ENCODE data around the gene FAM83G. TPM values are rescaled to one million over a fixed set of nuclear protein-coding genes. Genes with fewer than 3 reads are reported as not detected.
A peak's percentile ranks its signal among the peaks of the same experiment; 100 is the strongest.
"Not testable (repeated sequence)": the region's sequence is repeated elsewhere in the genome, so short reads cannot be mapped to it uniquely, and the experiment has no call there.

The FAM83G gene
- total RNA-seq, 2 experiments from 2014 or later: 2.9 to 3.0 TPM

GRCh38 chr17:19022128-19022527 is 17.6 kb upstream of the FAM83G start:
- Histone ChIP-seq H3K9me3 (ENCODE audit: control insufficient read depth in 1 of 2, insufficient read depth in 1 of 2, low read length in 2 of 2) (no peaks in the 10 kb centered on the region), H3K4me3 (ENCODE audit: low read length) (no peak overlapping the region), H3K4me1 (ENCODE audit: insufficient read depth, low read length) (peaks cover 33% of the 10 kb centered on the region), H3K36me3 (ENCODE audit: insufficient read depth, low read length) (peaks cover 37% of the 10 kb centered on the region), H3K27ac (ENCODE audit: low read depth in 1 of 2, low read length in 2 of 2) (no peak overlapping the region), H3K27me3 (ENCODE audit: control insufficient read depth in 1 of 2, insufficient read depth in 2 of 2, low read length in 2 of 2) (no peaks in the 10 kb centered on the region)
- no peak for TF ChIP-seq CTCF (IDR thresholded peaks at IDR 0.05)
- ChIA-PET POLR2A (interaction anchor here (0.8 to 2.7 kb wide), 3 partner anchors 17 to 47 kb away, joined by 3 to 10 read pairs (median 3); partner anchors contain the start of gene FAM83G), CTCF (interaction anchor here (1.4 to 1.5 kb wide), 2 partner anchors 13 to 61 kb away, joined by 3 to 4 read pairs; no protein-coding TSS in a partner anchor)
- ATAC-seq (ENCODE audit: poor library complexity) (no peak), DNase-seq (no peak)
- H3K9me3 Mint-ChIP-seq: no peaks in the 10 kb centered on the region
- H3K27me3 Mint-ChIP-seq: no peaks in the 10 kb centered on the region
- H3K36me3 Mint-ChIP-seq (ENCODE audit: low read depth): peaks cover 48% of the 10 kb centered on the region
- no peak overlapping the region for H3K4me3 Mint-ChIP-seq
- intact Hi-C loops (cut with DNase I, micrococcal nuclease): no loop called here
- H3K4me1 Mint-ChIP-seq (ENCODE audit: low read depth): peaks cover 30% of the 10 kb centered on the region
- peak overlapping the region; percentile 78 for H3K27ac Mint-ChIP-seq

- intact Hi-C loops (cut with DNase I, micrococcal nuclease): loop anchor here in 1 of 2 experiments (2.0 kb wide), 1 partner anchor 21 kb away; no protein-coding TSS in a partner anchor
- no peaks in the 10 kb centered on the region for H3K27me3 ChIP-seq (ENCODE audit: control insufficient read depth in 1 of 2, insufficient read depth in 2 of 2, low read length in 2 of 2)
- Mint-ChIP-seq H3K9me3 (no peaks in the 10 kb centered on the region), H3K27me3 (no peaks in the 10 kb centered on the region), H3K4me3 (no peak overlapping the region), H3K36me3 (ENCODE audit: low read depth) (peaks cover 48% of the 10 kb centered on the region), H3K4me1 (ENCODE audit: low read depth) (peaks cover 35% of the 10 kb centered on the region), H3K27ac (peak overlapping the region; percentile 57)
- peak in 9 of 14 experiments; percentile 29 to 66 (median 46) for DNase-seq
- peak; percentile 35 for ATAC-seq (ENCODE audit: poor library complexity)
- ChIA-PET CTCF (no interaction called here), POLR2A (interaction anchor here (2.7 kb wide), 1 partner anchor 17 kb away, joined by 10 read pairs; the partner anchor contains the start of gene FAM83G)
- H3K27ac ChIP-seq (ENCODE audit: low read depth in 1 of 2, low read length in 2 of 2): no peak overlapping the region
- H3K4me3 ChIP-seq (ENCODE audit: low read length): no peak overlapping the region
- no peaks in the 10 kb centered on the region for H3K9me3 ChIP-seq (ENCODE audit: control insufficient read depth in 1 of 2, insufficient read depth in 1 of 2, low read length in 2 of 2)
- no peak for TF ChIP-seq CTCF (IDR thresholded peaks at IDR 0.05)
- peaks cover 37% of the 10 kb centered on the region for H3K36me3 ChIP-seq (ENCODE audit: insufficient read depth, low read length)
- peaks cover 33% of the 10 kb centered on the region for H3K4me1 ChIP-seq (ENCODE audit: insufficient read depth, low read length)
Measured at GRCh38 chr17:19021622-19022083, 17.1 kb upstream of the FAM83G start.

GRCh38 chr17:19021011-19021621 is 16.6 kb upstream of the FAM83G start:
- Mint-ChIP-seq H3K4me1 (ENCODE audit: low read depth) (peaks cover 35% of the 10 kb centered on the region), H3K27ac (peak overlapping the region; percentile 57), H3K36me3 (ENCODE audit: low read depth) (peaks cover 48% of the 10 kb centered on the region)
- Histone ChIP-seq H3K36me3 (ENCODE audit: insufficient read depth, low read length) (peaks cover 37% of the 10 kb centered on the region), H3K4me1 (ENCODE audit: insufficient read depth, low read length) (peaks cover 33% of the 10 kb centered on the region), H3K27ac (ENCODE audit: low read depth in 1 of 2, low read length in 2 of 2) (peak overlapping the region in 1 of 2 donors; percentile 29)
- CTCF ChIA-PET; DNase-seq; H3K27me3 ChIP-seq (ENCODE audit: control insufficient read depth in 1 of 2, insufficient read depth in 2 of 2, low read length in 2 of 2); H3K27me3 Mint-ChIP-seq; ATAC-seq (ENCODE audit: poor library complexity); H3K4me3 Mint-ChIP-seq; H3K4me3 ChIP-seq (ENCODE audit: low read length); H3K9me3 Mint-ChIP-seq; H3K9me3 ChIP-seq (ENCODE audit: control insufficient read depth in 1 of 2, insufficient read depth in 1 of 2, low read length in 2 of 2): not testable (repeated sequence)
- POLR2A ChIA-PET: interaction anchor here (2.7 kb wide), 1 partner anchor 16 kb away, joined by 10 read pairs; the partner anchor contains the start of gene FAM83G
- intact Hi-C loops (cut with DNase I, micrococcal nuclease): loop anchor here in 1 of 2 experiments (2.0 kb wide), 1 partner anchor 20 kb away; no protein-coding TSS in a partner anchor
